Neural progenitor cell (in vitro differentiated cells): ENCODE data around the gene TIMM22.

Source experiments
- CTCF ChIP-seq: fragments of 200-600 bp; sonication (generic); IDR thresholded peaks from 2 replicates; pipeline ENCODE4 v1.5.1; 2017; ENCODE audit warnings: antibody characterized with exemption, mild to moderate bottlenecking
- EZH2phosphoT487 ChIP-seq: fragments of 200-600 bp; sonication (generic); IDR thresholded peaks from 2 replicates; pipeline ENCODE4 v1.6.1; 2017; ENCODE audit warnings: antibody characterized with exemption

- TF ChIP-seq CTCF (no peak), EZH2phosphoT487 (no peak)
Measured at GRCh38 chr17:979212-979538, 17.8 kb upstream of the TIMM22 start.
